HG02938 (cell line): Measurements from ENCODE around the gene CNPY3.

Source experiments
- ATAC-seq: cut with Tn5 transposase; IDR thresholded peaks from one replicate; pipeline ENCODE4 v1.9.1; 2021; ENCODE audit warnings: mild to moderate bottlenecking, moderate library complexity; ENCODE audit not compliant: unreplicated experiment

The CNPY3 gene

GRCh38 chr6:42978839-42979522, 49.7 kb downstream of the CNPY3 start, which contains the start of gene PEX6:
PEX6 (minus strand) TSS chr6:42979181; CDS start chr6:42979150, 31 bp downstream.
- ATAC-seq: peak; percentile 86

GRCh38 chr6:42979523-42980177, 50.4 kb downstream of the CNPY3 start:
- ATAC-seq: no peak

DNA sequence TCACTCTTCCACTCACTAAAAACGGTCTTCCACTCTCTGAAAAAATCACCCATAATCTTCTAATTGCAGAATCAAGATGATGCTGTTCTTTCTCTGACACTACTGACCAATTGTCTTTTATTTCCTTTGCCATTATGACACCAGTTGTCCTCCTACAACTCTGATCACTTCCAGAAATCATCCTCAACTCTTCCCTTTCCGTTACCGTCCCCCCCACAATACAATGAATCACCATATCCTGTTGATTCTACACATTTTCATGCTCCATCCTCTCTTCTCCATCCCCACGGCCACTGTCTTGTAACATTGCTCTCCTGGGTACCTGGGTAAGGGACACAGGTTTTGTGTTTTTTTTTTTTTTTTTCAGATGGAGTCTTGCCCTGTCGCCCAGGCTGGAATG, 52.6 kb downstream of the CNPY3 start:
- ATAC-seq: no peak

GRCh38 chr6:42984001-42984923, 55.0 kb downstream of the CNPY3 start, which contains the start of gene PPP2R5D:
PPP2R5D (plus strand) TSS chr6:42984570; CDS start chr6:42984678, 108 bp downstream.
- peak; percentile 95 for ATAC-seq

DNA sequence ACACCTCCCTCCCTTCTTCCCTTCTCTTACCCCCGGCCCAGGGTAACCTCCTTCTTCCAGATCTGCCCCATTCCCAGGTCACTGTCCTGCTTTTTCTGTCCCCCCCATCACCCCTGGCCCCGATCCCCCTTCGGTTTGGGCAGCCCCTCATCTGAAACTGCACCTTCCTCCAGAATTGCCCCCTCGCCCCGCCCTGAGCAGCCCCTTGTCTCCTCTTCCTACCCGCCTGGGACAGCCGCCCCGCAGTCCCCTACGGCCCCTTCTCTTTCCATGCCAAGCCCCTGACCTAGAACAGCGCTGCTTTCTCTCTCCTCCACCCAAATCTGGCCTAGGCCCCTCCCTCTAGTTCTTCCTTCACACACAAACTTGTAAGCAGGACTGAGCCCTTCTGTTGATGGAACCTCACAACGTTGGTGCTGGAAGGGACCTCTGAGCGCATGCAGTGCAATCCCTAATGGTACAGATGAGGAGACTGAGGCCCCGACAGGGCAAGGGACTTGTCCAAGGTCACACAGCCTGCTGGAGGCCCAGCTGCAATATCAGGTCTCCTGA, 55.7 kb downstream of the CNPY3 start:
- no peak for ATAC-seq

- ATAC-seq: no peak
These were observed 58.5 kb downstream of the CNPY3 start for GRCh38 chr6:42987533-42988451.

DNA sequence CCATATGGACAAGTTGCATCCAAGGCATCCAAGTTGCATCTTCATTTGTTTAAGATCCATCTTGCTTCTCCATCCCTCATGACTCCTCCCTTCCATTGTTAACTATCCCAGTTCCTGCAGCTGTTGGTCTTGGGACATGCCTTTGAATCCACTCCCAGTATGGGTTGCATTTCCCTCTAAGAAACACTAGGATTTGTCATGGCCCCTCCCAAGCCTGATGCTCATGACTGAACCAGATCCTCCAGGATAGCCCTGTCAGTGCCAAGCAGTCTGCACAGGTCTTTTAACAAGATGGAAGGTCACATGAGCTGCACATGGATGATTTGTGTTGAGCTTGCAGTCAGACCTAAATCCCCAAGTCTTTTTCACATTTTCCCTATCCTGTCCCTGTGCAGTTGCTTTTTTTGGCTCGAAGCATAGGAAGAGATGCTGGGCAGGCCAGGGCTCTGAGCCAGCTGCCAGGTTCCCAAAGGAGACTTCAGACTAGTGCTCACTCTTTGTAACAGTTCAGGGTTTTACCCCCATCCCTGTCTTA, 59.3 kb downstream of the CNPY3 start:
- no peak for ATAC-seq
